Mesenchymal stem cell (in vitro differentiated cells and primary cell): Measurements from ENCODE around the gene C18orf32. TPM values are rescaled to one million over a fixed set of nuclear protein-coding genes. Genes with fewer than 3 reads are reported as not detected.

ENCODE experiments used
- DNase-seq: peaks from one replicate; pipeline ENCODE4 v3.0.0-alpha.2; 2013
- H2AFZ ChIP-seq: one replicate; pipeline ENCODE4 v1.6.1; 2013; ENCODE audit warnings: low read depth, mild to moderate bottlenecking, control low read depth, inconsistent platforms, low read length, moderate library complexity
- H2AK5ac ChIP-seq: 2 replicates; pipeline ENCODE4 v1.6.1; 2013; ENCODE audit warnings: low read length, moderate library complexity, mild to moderate bottlenecking, inconsistent platforms; ENCODE audit not compliant: severe bottlenecking
- H2BK120ac ChIP-seq: one replicate; pipeline ENCODE4 v1.6.1; 2013; ENCODE audit warnings: low read depth, mild to moderate bottlenecking, inconsistent platforms, low read length, moderate library complexity
- H2BK12ac ChIP-seq, 2 experiments: one replicate each; pipeline ENCODE4 v1.6.1; 2013; ENCODE audit warnings: inconsistent platforms in 2 of 2, low read length in 2 of 2, mild to moderate bottlenecking in 2 of 2, moderate library complexity in 2 of 2, control low read depth in 1 of 2
- H2BK15ac ChIP-seq: one replicate; pipeline ENCODE4 v1.6.1; 2013; ENCODE audit warnings: mild to moderate bottlenecking, low read depth, inconsistent platforms; ENCODE audit not compliant: poor library complexity, severe bottlenecking
- H2BK5ac ChIP-seq: 2 replicates; pipeline ENCODE4 v1.6.1; 2013; ENCODE audit warnings: low read depth, mild to moderate bottlenecking, low read length, control low read depth, inconsistent platforms; ENCODE audit not compliant: poor library complexity, severe bottlenecking
- H3K14ac ChIP-seq, 2 experiments: one replicate each; pipeline ENCODE4 v1.6.1; 2013; ENCODE audit warnings: inconsistent platforms in 2 of 2, low read length in 2 of 2, control low read depth in 1 of 2, mild to moderate bottlenecking in 1 of 2, moderate library complexity in 1 of 2
- H3K18ac ChIP-seq, 2 experiments: one replicate each; pipeline ENCODE4 v1.6.1; 2013; ENCODE audit warnings: inconsistent platforms in 2 of 2, low read length in 2 of 2, control low read depth in 1 of 2, low read depth in 1 of 2, mild to moderate bottlenecking in 1 of 2
- H3K23ac ChIP-seq, 2 experiments: one replicate each; pipeline ENCODE4 v1.6.1; 2013; ENCODE audit warnings: inconsistent platforms in 2 of 2, low read length in 2 of 2, mild to moderate bottlenecking in 2 of 2, moderate library complexity in 2 of 2, control low read depth in 1 of 2
- H3K27ac ChIP-seq: 2 replicates; pipeline ENCODE4 v1.5.1; 2013; ENCODE audit warnings: mild to moderate bottlenecking, moderate library complexity, low read length, control low read depth, inconsistent platforms; ENCODE audit not compliant: poor library complexity, severe bottlenecking
- H3K27me3 ChIP-seq, 2 experiments: 2 replicates each; pipeline versions ENCODE4 v1.6.1 to v1.7.0; 2013; ENCODE audit warnings: low read length in 2 of 2, mild to moderate bottlenecking in 2 of 2, moderate library complexity in 2 of 2, control low read depth in 1 of 2, inconsistent platforms in 1 of 2; ENCODE audit not compliant: control insufficient read depth in 1 of 2, insufficient read depth in 1 of 2
- H3K36me3 ChIP-seq, 2 experiments: 2 replicates each; pipeline versions ENCODE4 v1.6.1 to v1.7.0; 2013; ENCODE audit warnings: low read length in 2 of 2, control low read depth in 1 of 2, inconsistent platforms in 1 of 2, low read depth in 1 of 2, mild to moderate bottlenecking in 1 of 2; ENCODE audit not compliant: insufficient read depth in 2 of 2, control insufficient read depth in 1 of 2
- H3K4ac ChIP-seq, 2 experiments: one replicate each; pipeline ENCODE4 v1.6.1; 2013; ENCODE audit warnings: inconsistent platforms in 2 of 2, low read length in 2 of 2, mild to moderate bottlenecking in 2 of 2, moderate library complexity in 2 of 2, control low read depth in 1 of 2, low read depth in 1 of 2
- H3K4me1 ChIP-seq: 2 replicates; pipeline ENCODE4 v1.6.1; 2013; ENCODE audit warnings: low read depth, low read length, control low read depth; ENCODE audit not compliant: control insufficient read depth, insufficient read depth
- H3K4me2 ChIP-seq: 2 replicates; pipeline ENCODE4 v1.6.1; 2013; ENCODE audit warnings: low read length, mild to moderate bottlenecking, inconsistent platforms; ENCODE audit not compliant: poor library complexity, severe bottlenecking
- H3K4me3 ChIP-seq, 2 experiments: 2 replicates each; pipeline versions ENCODE4 v1.5.1 to v1.7.0; 2013; ENCODE audit warnings: low read length in 2 of 2, mild to moderate bottlenecking in 2 of 2, control low read depth in 1 of 2, low read depth in 1 of 2; ENCODE audit not compliant: insufficient read depth in 1 of 2
- H3K79me1 ChIP-seq: replicated peaks from 2 replicates; pipeline ENCODE4 v1.6.1; 2013; ENCODE audit warnings: mild to moderate bottlenecking, control low read depth, low read length, inconsistent platforms; ENCODE audit not compliant: poor library complexity, severe bottlenecking
- H3K9ac ChIP-seq: 2 replicates; pipeline ENCODE4 v1.7.0; 2013; ENCODE audit warnings: mild to moderate bottlenecking, low read length, moderate library complexity
- H3K9me3 ChIP-seq: 2 replicates; pipeline ENCODE4 v1.7.0; 2013; ENCODE audit warnings: mild to moderate bottlenecking, low read length; ENCODE audit not compliant: control insufficient read depth
- H4K8ac ChIP-seq: one replicate; pipeline ENCODE4 v1.6.1; 2013; ENCODE audit warnings: inconsistent platforms, mild to moderate bottlenecking, low read length, moderate library complexity
- H4K91ac ChIP-seq: one replicate; pipeline ENCODE4 v1.6.1; 2013; ENCODE audit warnings: mild to moderate bottlenecking, low read length, inconsistent platforms
- WGBS: methylation state at CpG from one replicate; pipeline ENCODE4 v1.1.7; 2013; ENCODE audit warnings: mixed read lengths; 5-methylcytosine and 5-hydroxymethylcytosine counted together
- polyA plus RNA-seq, 2 experiments: library from polyadenylated mRNA; stranded (reverse); fragments of 200-250 nt; gene quantifications; one replicate each; pipeline ENCODE4 v1.2.3, GENCODE V29; 2013

The C18orf32 gene
- 68.1 TPM for polyA plus RNA-seq (2013, experiment 1 of 2)
- 71.5 TPM for polyA plus RNA-seq (2013, experiment 2 of 2)

GRCh38 chr18:49486953-49487710 is at the start of gene C18orf32:
Gene C18orf32, minus strand, starts transcription at chr18:49487234. Its CDS starts 3,486 bp downstream, at chr18:49483748.
- peak within 1 kb of the TSS; percentile 69 for H2BK15ac ChIP-seq

GRCh38 chr18:49534846-49535601 is 48.0 kb upstream of the C18orf32 start:
- no CpG with 5 or more reads among the region's 1 CpG for WGBS
- H3K36me3 ChIP-seq, result no peaks in the 10 kb centered on the region

More at GRCh38 chr18:49486953-49487710, at the start of gene C18orf32:
- H3K4me2 ChIP-seq, result peak within 1 kb of the TSS; percentile 77
- peak within 1 kb of the TSS; percentile 93 to 94 for H3K18ac ChIP-seq
- no peak within 1 kb of the TSS for H2BK12ac ChIP-seq
- H3K36me3 ChIP-seq, result peaks cover 15 to 60% of the 10 kb centered on the region in 2 experiments
- 5% methylated on average over 65 of the region's 69 CpGs for WGBS
- H3K4ac ChIP-seq, result peak within 1 kb of the TSS; percentile 87 to 89
- peak within 1 kb of the TSS; percentile 94 for H3K27ac ChIP-seq
- H3K4me1 ChIP-seq, result peaks cover 11% of the 10 kb centered on the region
- H3K4me3 ChIP-seq, result peak within 1 kb of the TSS; percentile 91 to 98
- H4K91ac ChIP-seq, result peak within 1 kb of the TSS; percentile 88
- peak within 1 kb of the TSS in 1 of 2 experiments; percentile 93 for H3K14ac ChIP-seq
- peak within 1 kb of the TSS; percentile 87 for H2AFZ ChIP-seq
- H3K9ac ChIP-seq, result peak within 1 kb of the TSS; percentile 97
- H3K27me3 ChIP-seq, result no peaks in the 10 kb centered on the region
- H2BK120ac ChIP-seq, result peak within 1 kb of the TSS; percentile 54
- H3K79me1 ChIP-seq, result peaks cover 7% of the 10 kb centered on the region
- H4K8ac ChIP-seq, result peak within 1 kb of the TSS; percentile 99
- H3K23ac ChIP-seq, result peak within 1 kb of the TSS in 1 of 2 experiments; percentile 64
- no peak within 1 kb of the TSS for H2AK5ac ChIP-seq
- no peaks in the 10 kb centered on the region for H3K9me3 ChIP-seq
- peak; percentile 94 for DNase-seq
- H2BK5ac ChIP-seq, result peak within 1 kb of the TSS; percentile 58

GRCh38 chr18:49531678-49532153 is 44.7 kb upstream of the C18orf32 start:
- Histone ChIP-seq H2BK120ac (no peak overlapping the region), H2AFZ (no peak overlapping the region), H2BK5ac (no peak overlapping the region), H3K18ac (no peak overlapping the region), H4K8ac (no peak overlapping the region), H3K9ac (no peak overlapping the region), H3K14ac (peak overlapping the region in 1 of 2 experiments; percentile 48), H2AK5ac (no peak overlapping the region), H2BK12ac (no peak overlapping the region), H3K27ac (no peak overlapping the region), H3K4me2 (no peak overlapping the region), H3K4me1 (no peaks in the 10 kb centered on the region), H3K4me3 (no peak overlapping the region), H3K4ac (no peak overlapping the region), H4K91ac (no peak overlapping the region), H2BK15ac (no peak overlapping the region), H3K36me3 (no peaks in the 10 kb centered on the region), H3K27me3 (peaks cover 0 to 4% of the 10 kb centered on the region in 2 experiments), H3K23ac (no peak overlapping the region), H3K9me3 (no peaks in the 10 kb centered on the region), H3K79me1 (no peaks in the 10 kb centered on the region)
- DNase-seq, result peak; percentile 40
- WGBS, result 88% methylated on average over 7 of the region's 10 CpGs

More at GRCh38 chr18:49534846-49535601, 48.0 kb upstream of the C18orf32 start:
- H3K27ac ChIP-seq, result no peak overlapping the region
- H2BK15ac ChIP-seq, result no peak overlapping the region
- no peak overlapping the region for H2BK12ac ChIP-seq
- no peak overlapping the region for H3K18ac ChIP-seq
- H3K27me3 ChIP-seq, result no peaks in the 10 kb centered on the region
- H2BK5ac ChIP-seq, result no peak overlapping the region
- H2BK120ac ChIP-seq, result no peak overlapping the region
- no peak overlapping the region for H3K23ac ChIP-seq
- H3K14ac ChIP-seq, result no peak overlapping the region
- H3K4ac ChIP-seq, result no peak overlapping the region
- no peak overlapping the region for H3K9ac ChIP-seq
- H2AFZ ChIP-seq, result no peak overlapping the region
- H3K9me3 ChIP-seq, result no peaks in the 10 kb centered on the region
- no peak overlapping the region for H4K8ac ChIP-seq
- no peak for DNase-seq
- H3K4me3 ChIP-seq, result no peak overlapping the region
- H3K79me1 ChIP-seq, result no peaks in the 10 kb centered on the region
- H3K4me2 ChIP-seq, result no peak overlapping the region
- no peak overlapping the region for H4K91ac ChIP-seq
- no peak overlapping the region for H2AK5ac ChIP-seq
- no peaks in the 10 kb centered on the region for H3K4me1 ChIP-seq

GRCh38 chr18:49529596-49529995 is 42.6 kb upstream of the C18orf32 start:
- no peak overlapping the region for H3K23ac ChIP-seq
- H3K27me3 ChIP-seq, result peaks cover 0 to 4% of the 10 kb centered on the region in 2 experiments
- no peak overlapping the region for H2BK120ac ChIP-seq
- H3K36me3 ChIP-seq, result no peaks in the 10 kb centered on the region
- H3K4ac ChIP-seq, result no peak overlapping the region
- no peak overlapping the region for H2AK5ac ChIP-seq
- no peak overlapping the region for H2AFZ ChIP-seq
- no peak overlapping the region for H4K91ac ChIP-seq
- no peak overlapping the region for H3K18ac ChIP-seq
- no peak overlapping the region for H2BK12ac ChIP-seq
- no peak overlapping the region for H4K8ac ChIP-seq
- no peak overlapping the region for H3K9ac ChIP-seq
- no peak overlapping the region for H2BK15ac ChIP-seq
- H3K4me1 ChIP-seq, result no peaks in the 10 kb centered on the region
- DNase-seq, result no peak
- H3K27ac ChIP-seq, result no peak overlapping the region
- H3K14ac ChIP-seq, result no peak overlapping the region
- H3K4me3 ChIP-seq, result no peak overlapping the region
- H3K4me2 ChIP-seq, result no peak overlapping the region
- no peaks in the 10 kb centered on the region for H3K79me1 ChIP-seq
- no peak overlapping the region for H2BK5ac ChIP-seq
- H3K9me3 ChIP-seq, result no peaks in the 10 kb centered on the region
- WGBS, result 61% methylated on average over 3 of the region's 3 CpGs
